ENCODE data around the gene ZNF85. TPM values are rescaled to one million over a fixed set of nuclear protein-coding genes. Genes with fewer than 3 reads are reported as not detected.

Gene ZNF85
- total and polyA plus RNA-seq, 2 donors (not counting 1 experiment from before 2014, with no cell fraction given), result 5.1 to 5.9 TPM

- H3K36me3 ChIP-seq (ENCODE audit: control insufficient read depth, insufficient read depth, low read length), result no peaks in the 10 kb centered on the region
- TF ChIP-seq, protein P1, sequence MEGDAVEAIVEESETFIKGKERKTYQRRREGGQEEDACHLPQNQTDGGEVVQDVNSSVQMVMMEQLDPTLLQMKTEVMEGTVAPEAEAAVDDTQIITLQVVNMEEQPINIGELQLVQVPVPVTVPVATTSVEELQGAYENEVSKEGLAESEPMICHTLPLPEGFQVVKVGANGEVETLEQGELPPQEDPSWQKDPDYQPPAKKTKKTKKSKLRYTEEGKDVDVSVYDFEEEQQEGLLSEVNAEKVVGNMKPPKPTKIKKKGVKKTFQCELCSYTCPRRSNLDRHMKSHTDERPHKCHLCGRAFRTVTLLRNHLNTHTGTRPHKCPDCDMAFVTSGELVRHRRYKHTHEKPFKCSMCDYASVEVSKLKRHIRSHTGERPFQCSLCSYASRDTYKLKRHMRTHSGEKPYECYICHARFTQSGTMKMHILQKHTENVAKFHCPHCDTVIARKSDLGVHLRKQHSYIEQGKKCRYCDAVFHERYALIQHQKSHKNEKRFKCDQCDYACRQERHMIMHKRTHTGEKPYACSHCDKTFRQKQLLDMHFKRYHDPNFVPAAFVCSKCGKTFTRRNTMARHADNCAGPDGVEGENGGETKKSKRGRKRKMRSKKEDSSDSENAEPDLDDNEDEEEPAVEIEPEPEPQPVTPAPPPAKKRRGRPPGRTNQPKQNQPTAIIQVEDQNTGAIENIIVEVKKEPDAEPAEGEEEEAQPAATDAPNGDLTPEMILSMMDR (conservative IDR thresholded peaks at IDR 0.05 in 1 of 2, IDR thresholded peaks at IDR 0.05 in 1 of 2; ENCODE audit: low read depth in 1 of 2, low read length in 2 of 2), result no peak
- TF ChIP-seq EZH2 (IDR thresholded peaks at IDR 0.05; ENCODE audit: low read length, missing control alignments), result no peak
- H3K9ac ChIP-seq (ENCODE audit: insufficient read depth, low read length), result peak overlapping the region; percentile 16
- peak overlapping the region; percentile 93 for H3K4me2 ChIP-seq (ENCODE audit: extremely low read depth, insufficient read depth, low read length)
- H3K27ac ChIP-seq (ENCODE audit: insufficient read depth, low read length), result no peak overlapping the region
- H3K79me2 ChIP-seq (ENCODE audit: control insufficient read depth, insufficient read depth, low read length), result no peaks in the 10 kb centered on the region
- H3K4me3 ChIP-seq (replicated peaks in 1 of 4; ENCODE audit: control extremely low read depth in 1 of 4, insufficient read depth in 1 of 4, low read depth in 3 of 4, low read length in 4 of 4), result peak overlapping the region; percentile 60 to 76 (median 66)
- H3K9me3 ChIP-seq (ENCODE audit: control insufficient read depth, insufficient read depth, low read depth, low read length), result no peaks in the 10 kb centered on the region
- H3K27me3 ChIP-seq (ENCODE audit: control insufficient read depth, insufficient read depth, low read length), result no peaks in the 10 kb centered on the region
- H3K4me1 ChIP-seq (ENCODE audit: control insufficient read depth, extremely low read depth, insufficient read depth, low read length), result no peaks in the 10 kb centered on the region
- peak overlapping the region; percentile 98 for H2AFZ ChIP-seq (ENCODE audit: low read length)
- no peaks in the 10 kb centered on the region for H4K20me1 ChIP-seq (ENCODE audit: control insufficient read depth, extremely low read depth, insufficient read depth, low read length)
- DNase-seq (ENCODE audit: low read depth in 2 of 2), result peak; percentile 88 to 92
These were observed 76.8 kb downstream of the ZNF85 start for GRCh38 chr19:20999731-21000352.

Other genes with a start within 250 kb of the ZNF85 start
- 0.77 and 1.5 TPM in 2 replicates for gene ZNF66, start 146.9 kb upstream of the ZNF85 start, total RNA-seq
- 1.1 and 1.3 TPM in 2 replicates for gene ZNF66, start 146.9 kb upstream of the ZNF85 start, polyA plus RNA-seq
- gene ZNF430, start 97.4 kb downstream of the ZNF85 start, total RNA-seq, result 3.1 and 5.8 TPM in 2 replicates
- gene ZNF430, start 97.4 kb downstream of the ZNF85 start, polyA plus RNA-seq, result 8.5 and 9.7 TPM in 2 replicates
- gene ZNF714, start 159.0 kb downstream of the ZNF85 start, total RNA-seq, result 3.1 and 6.9 TPM in 2 replicates
- 5.6 and 7.2 TPM in 2 replicates for gene ZNF714, start 159.0 kb downstream of the ZNF85 start, polyA plus RNA-seq
- gene ZNF431, start 218.8 kb downstream of the ZNF85 start, total RNA-seq, result 1.5 and 4.3 TPM in 2 replicates
- 3.0 and 3.7 TPM in 2 replicates for gene ZNF431, start 218.8 kb downstream of the ZNF85 start, polyA plus RNA-seq